ENCODE measurements around the gene DLK1.

The DLK1 gene

GRCh38 chr14:100765991-100766390, 39.3 kb downstream of the DLK1 start:
- no peak for DNase-seq

- DNase-seq = no peak
These were observed 40.5 kb downstream of the DLK1 start for GRCh38 chr14:100767003-100767787.

- DNase-seq = no peak
These were observed 41.3 kb downstream of the DLK1 start for GRCh38 chr14:100767788-100768536.

- no peak for DNase-seq
These were observed 42.6 kb downstream of the DLK1 start for GRCh38 chr14:100769035-100769939.

GRCh38 chr14:100770046-100770445, 43.4 kb downstream of the DLK1 start:
- no peak for DNase-seq

- no peak for DNase-seq
These were observed 44.0 kb downstream of the DLK1 start for GRCh38 chr14:100770605-100771120.

GRCh38 chr14:100771121-100771800, 44.6 kb downstream of the DLK1 start:
- no peak for DNase-seq

- DNase-seq = no peak
These were observed 46.0 kb downstream of the DLK1 start for GRCh38 chr14:100772607-100773165.

GRCh38 chr14:100773331-100774163, 46.9 kb downstream of the DLK1 start:
- no peak for DNase-seq

- no peak for DNase-seq
These were observed 47.5 kb downstream of the DLK1 start for GRCh38 chr14:100774164-100774537.

- DNase-seq = no peak
These were observed 48.7 kb downstream of the DLK1 start for GRCh38 chr14:100775351-100775830.

GRCh38 chr14:100775831-100776591, 49.3 kb downstream of the DLK1 start:
- no peak for DNase-seq

- no peak for DNase-seq
These were observed 50.1 kb downstream of the DLK1 start for GRCh38 chr14:100776681-100777365.

- DNase-seq = no peak
These were observed 50.7 kb downstream of the DLK1 start for GRCh38 chr14:100777366-100777817.

GRCh38 chr14:100777818-100778525, 51.3 kb downstream of the DLK1 start:
- no peak for DNase-seq

GRCh38 chr14:100778526-100778882, 51.8 kb downstream of the DLK1 start:
- DNase-seq = no peak

GRCh38 chr14:100778951-100779690, 52.4 kb downstream of the DLK1 start:
- no peak for DNase-seq

GRCh38 chr14:100779691-100780080, 53.0 kb downstream of the DLK1 start:
- DNase-seq = no peak
